A673 (cell line): ENCODE measurements around the gene DOCK10. TPM values are rescaled to one million over a fixed set of nuclear protein-coding genes. Genes with fewer than 3 reads are reported as not detected.

ENCODE experiments used
- BruUV-seq: library from RNA; stranded (reverse); fragments of 400-500 nt; replicated peaks from 2 replicates; lab custom pipeline; 2021; lab: Mats Ljungman, UMichigan
- CTCF ChIA-PET: fragments of 300-600 bp; sonication (Branson Sonifier 250); formaldehyde crosslinking; loops from one replicate; lab custom pipeline; 2022; ENCODE audit warnings: antibody characterized with exemption; lab: Charles Lee
- POLR2A ChIA-PET: fragments of 300-600 bp; sonication (Branson Sonifier 250); formaldehyde crosslinking; loops from one replicate; lab custom pipeline; 2022; ENCODE audit warnings: antibody characterized with exemption; ENCODE audit not compliant: low non-redundant PET; lab: Charles Lee
- DNase-seq: peaks from one replicate; pipeline ENCODE4 v3.0.0-alpha.2; 2015; ENCODE audit warnings: low spot score
- H3K27ac ChIP-seq: fragments of 200-600 bp; sonication (generic); 2 replicates; pipeline ENCODE4 v1.5.1; 2016; ENCODE audit warnings: mixed run types, low read depth, mild to moderate bottlenecking, mixed read lengths, antibody characterized with exemption, low read length; ENCODE audit not compliant: poor library complexity, severe bottlenecking
- H3K27me3 ChIP-seq: fragments of 200-600 bp; sonication (generic); replicated peaks from 2 replicates; pipeline ENCODE4 v1.6.1; 2017; ENCODE audit warnings: mixed run types, low read depth, mild to moderate bottlenecking, mixed read lengths, antibody characterized with exemption, low read length; ENCODE audit not compliant: insufficient read depth, poor library complexity
- H3K36me3 ChIP-seq: fragments of 200-600 bp; sonication (generic); 2 replicates; pipeline ENCODE4 v1.6.1; 2016; ENCODE audit warnings: mixed run types, mild to moderate bottlenecking, mixed read lengths, antibody characterized with exemption, low read length; ENCODE audit not compliant: insufficient read depth, poor library complexity, severe bottlenecking
- H3K4me1 ChIP-seq: fragments of 200-600 bp; sonication (generic); 2 replicates; pipeline ENCODE4 v1.6.1; 2017; ENCODE audit warnings: mixed run types, mild to moderate bottlenecking, mixed read lengths, antibody characterized with exemption, low read length; ENCODE audit not compliant: insufficient read depth, poor library complexity, severe bottlenecking
- H3K4me3 ChIP-seq: fragments of 200-600 bp; sonication (generic); 2 replicates; pipeline ENCODE4 v1.5.1; 2016; ENCODE audit warnings: low read depth, mixed run types, mild to moderate bottlenecking, mixed read lengths, low read length; ENCODE audit not compliant: poor library complexity, severe bottlenecking
- H3K9me3 ChIP-seq: fragments of 200-600 bp; sonication (generic); 2 replicates; pipeline ENCODE4 v1.6.1; 2016; ENCODE audit warnings: mixed run types, low read depth, mild to moderate bottlenecking, mixed read lengths, antibody characterized with exemption, low read length; ENCODE audit not compliant: poor library complexity, severe bottlenecking
- EZH2 ChIP-seq: fragments of 200-600 bp; sonication (generic); IDR thresholded peaks from 2 replicates; pipeline ENCODE4 v1.6.1; 2017; ENCODE audit warnings: borderline replicate concordance, low read depth, mild to moderate bottlenecking, mixed read lengths, antibody characterized with exemption, low read length; ENCODE audit not compliant: poor library complexity, severe bottlenecking
- intact Hi-C: fragments of 100-400 bp; cut with micrococcal nuclease; formaldehyde crosslinking; loops from one replicate; pipeline ENCODE4 v1.10.0; 2022; ENCODE audit not compliant: unreplicated experiment
- total RNA-seq: library from RNA; stranded (reverse); gene quantifications from 2 replicates; pipeline ENCODE4 v1.2.3, GENCODE V29; 2021
- TF ChIP-seq, protein P1 (sequence below): fragments of 300-800, 200-600 bp; sonication (generic); conservative IDR thresholded peaks from 2 replicates; pipeline ENCODE4 v1.5.1; 2017; ENCODE audit warnings: low read depth, mild to moderate bottlenecking, antibody characterized with exemption, low read length, moderate library complexity, mixed read lengths

DOCK10 gene
- total RNA-seq, 1 experiment from 2014 or later: 5.1 TPM

DNA sequence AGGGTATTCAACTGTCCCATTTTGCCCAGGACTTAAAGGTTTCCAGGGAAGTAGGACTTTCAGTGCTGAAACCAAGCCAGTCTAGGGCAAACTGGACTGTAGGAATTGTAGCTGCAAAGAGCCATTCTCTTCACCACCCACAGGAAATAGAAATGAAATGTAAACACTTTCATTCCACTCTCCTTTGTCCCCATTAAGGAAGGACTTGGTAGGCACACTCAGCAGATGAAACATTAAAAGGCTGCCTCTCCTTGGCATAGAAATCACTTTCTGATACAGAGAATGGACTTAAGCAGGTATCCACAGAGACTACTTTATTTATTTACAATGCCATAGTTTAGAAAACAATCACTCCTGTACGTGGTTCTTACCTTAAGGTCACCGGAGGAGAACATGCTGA lies 223.2 kb downstream of the DOCK10 start:
- Histone ChIP-seq H3K27me3 (no peaks in the 10 kb centered on the region), H3K9me3 (no peaks in the 10 kb centered on the region), H3K27ac (no peak overlapping the region), H3K4me1 (no peaks in the 10 kb centered on the region), H3K36me3 (no peaks in the 10 kb centered on the region), H3K4me3 (no peak overlapping the region)
- ChIA-PET CTCF (no interaction called here), POLR2A (no interaction called here)
- TF ChIP-seq EZH2: no peak
- TF ChIP-seq, protein P1, sequence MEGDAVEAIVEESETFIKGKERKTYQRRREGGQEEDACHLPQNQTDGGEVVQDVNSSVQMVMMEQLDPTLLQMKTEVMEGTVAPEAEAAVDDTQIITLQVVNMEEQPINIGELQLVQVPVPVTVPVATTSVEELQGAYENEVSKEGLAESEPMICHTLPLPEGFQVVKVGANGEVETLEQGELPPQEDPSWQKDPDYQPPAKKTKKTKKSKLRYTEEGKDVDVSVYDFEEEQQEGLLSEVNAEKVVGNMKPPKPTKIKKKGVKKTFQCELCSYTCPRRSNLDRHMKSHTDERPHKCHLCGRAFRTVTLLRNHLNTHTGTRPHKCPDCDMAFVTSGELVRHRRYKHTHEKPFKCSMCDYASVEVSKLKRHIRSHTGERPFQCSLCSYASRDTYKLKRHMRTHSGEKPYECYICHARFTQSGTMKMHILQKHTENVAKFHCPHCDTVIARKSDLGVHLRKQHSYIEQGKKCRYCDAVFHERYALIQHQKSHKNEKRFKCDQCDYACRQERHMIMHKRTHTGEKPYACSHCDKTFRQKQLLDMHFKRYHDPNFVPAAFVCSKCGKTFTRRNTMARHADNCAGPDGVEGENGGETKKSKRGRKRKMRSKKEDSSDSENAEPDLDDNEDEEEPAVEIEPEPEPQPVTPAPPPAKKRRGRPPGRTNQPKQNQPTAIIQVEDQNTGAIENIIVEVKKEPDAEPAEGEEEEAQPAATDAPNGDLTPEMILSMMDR: no peak
- no TSS peak for BruUV-seq
- intact Hi-C loops: no loop called here
- no peak for DNase-seq

DNA sequence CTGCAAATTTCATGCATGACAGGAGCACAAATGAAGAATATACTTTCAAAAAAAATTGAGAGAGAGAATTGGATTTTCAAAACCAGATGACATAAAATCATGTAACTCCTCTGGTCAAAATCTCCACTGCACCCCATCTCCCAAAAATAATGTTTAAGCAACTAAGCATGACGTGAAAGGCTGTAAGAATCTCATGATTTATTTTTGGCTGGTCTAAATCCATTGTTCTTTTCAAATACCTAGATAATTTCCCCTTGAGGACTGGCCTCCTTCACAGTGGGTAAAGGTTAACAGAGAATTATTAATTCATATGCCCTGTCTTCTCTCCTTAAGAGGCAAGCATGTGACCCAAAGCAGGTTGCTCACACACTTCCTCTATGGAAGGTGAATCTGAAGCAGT lies 224.6 kb downstream of the DOCK10 start:
- TF ChIP-seq, protein P1: no peak
- no peak for TF ChIP-seq EZH2
- ChIA-PET CTCF (no interaction called here), POLR2A (no interaction called here)
- H3K9me3 ChIP-seq: no peaks in the 10 kb centered on the region
- H3K36me3 ChIP-seq: no peaks in the 10 kb centered on the region
- no peak overlapping the region for H3K4me3 ChIP-seq
- no peak overlapping the region for H3K27ac ChIP-seq
- H3K4me1 ChIP-seq: no peaks in the 10 kb centered on the region
- H3K27me3 ChIP-seq: no peaks in the 10 kb centered on the region
- DNase-seq: no peak
- no TSS peak for BruUV-seq
- intact Hi-C loops: no loop called here

DNA sequence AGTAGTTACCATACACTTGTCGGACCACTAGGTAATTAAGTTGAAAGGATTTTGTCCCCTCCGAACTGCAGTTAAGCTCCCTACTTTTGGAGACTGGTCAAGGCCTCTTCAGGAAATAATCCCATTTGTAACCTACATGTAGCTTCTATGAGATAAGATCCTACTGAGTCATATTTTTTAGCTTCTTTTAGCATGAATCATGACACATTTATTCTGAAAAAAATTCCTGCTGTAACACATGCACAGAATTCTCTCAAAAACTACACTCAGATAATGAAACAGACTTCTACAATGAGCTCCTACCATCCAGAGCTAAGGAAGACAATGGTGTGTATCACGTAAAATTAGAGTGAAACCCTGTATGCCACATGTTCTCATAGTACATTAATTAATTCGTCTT lies 225.5 kb downstream of the DOCK10 start:
- peak; percentile 45 for DNase-seq
- Histone ChIP-seq H3K9me3 (no peaks in the 10 kb centered on the region), H3K27ac (no peak overlapping the region), H3K4me1 (no peaks in the 10 kb centered on the region), H3K27me3 (no peaks in the 10 kb centered on the region), H3K36me3 (no peaks in the 10 kb centered on the region), H3K4me3 (no peak overlapping the region)
- no peak for TF ChIP-seq EZH2
- TF ChIP-seq, protein P1: no peak
- BruUV-seq: no TSS peak
- CTCF ChIA-PET: no interaction called here
- POLR2A ChIA-PET: no interaction called here
- intact Hi-C loops: no loop called here
